Skeletal muscle satellite cell (primary cell): ENCODE measurements around the gene PROM2.
A peak's percentile ranks its signal among the peaks of the same experiment; 100 is the strongest.

Experiments
- H3K27me3 ChIP-seq: 2 replicates; pipeline ENCODE4 v1.7.0; 2013; ENCODE audit warnings: low read length; ENCODE audit not compliant: control insufficient read depth, insufficient read depth
- H3K36me3 ChIP-seq: 2 replicates; pipeline ENCODE4 v1.7.0; 2013; ENCODE audit warnings: mild to moderate bottlenecking, control low read depth, low read length; ENCODE audit not compliant: insufficient read depth
- H3K4me1 ChIP-seq: 2 replicates; pipeline ENCODE4 v1.7.0; 2013; ENCODE audit warnings: low read length; ENCODE audit not compliant: control insufficient read depth, insufficient read depth
- H3K4me2 ChIP-seq: 2 replicates; pipeline ENCODE4 v1.7.0; 2013; ENCODE audit warnings: mild to moderate bottlenecking, low read length
- H3K4me3 ChIP-seq: 2 replicates; pipeline ENCODE4 v1.7.0; 2013; ENCODE audit warnings: low read length
- H3K9ac ChIP-seq: 2 replicates; pipeline ENCODE4 v1.7.0; 2013; ENCODE audit warnings: mild to moderate bottlenecking, low read depth, low read length, moderate library complexity
- H3K9me3 ChIP-seq: replicated peaks from 2 replicates; pipeline ENCODE4 v1.7.0; 2013; ENCODE audit warnings: mild to moderate bottlenecking, control low read depth, low read length

Gene PROM2

DNA sequence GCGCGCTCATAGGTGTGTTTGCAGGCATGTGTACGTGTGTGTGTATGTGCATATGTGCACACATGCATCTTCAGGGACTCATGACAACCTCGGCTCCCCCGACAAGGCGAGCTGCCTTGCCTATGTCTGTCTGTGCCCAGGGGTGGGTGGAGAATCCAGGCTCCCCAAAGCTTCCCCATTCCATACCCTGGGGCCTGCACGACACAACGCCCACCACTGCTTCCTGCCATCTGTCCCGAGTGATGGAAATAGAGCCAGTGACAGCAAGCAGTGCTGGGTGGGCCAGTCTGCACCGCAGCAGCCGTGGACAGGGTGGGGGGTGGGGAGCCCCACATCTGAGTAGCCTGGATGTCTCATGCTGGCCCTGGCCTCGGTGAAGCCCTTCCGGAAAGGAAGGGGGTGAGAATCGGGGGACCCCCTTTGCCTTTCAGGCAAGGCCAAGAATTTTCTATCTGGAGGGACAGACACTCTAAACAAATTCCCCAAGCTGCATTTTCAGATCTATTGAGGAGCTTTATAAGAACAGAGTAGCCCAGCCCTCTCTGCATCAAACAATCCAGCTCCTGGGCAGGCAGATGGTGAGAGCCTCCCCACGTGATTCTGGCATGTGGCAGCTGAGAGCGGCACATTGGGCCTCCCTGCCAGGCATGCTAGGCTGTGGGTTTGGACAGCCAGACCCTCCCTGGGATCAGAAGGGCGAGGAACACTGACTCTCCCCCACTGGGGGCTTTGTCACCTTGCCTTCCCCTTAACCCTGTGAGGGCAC lies 27.8 kb downstream of the PROM2 start:
- H3K4me2 ChIP-seq, result no peak overlapping the region
- peaks cover 92% of the 10 kb centered on the region for H3K27me3 ChIP-seq
- no peak overlapping the region for H3K4me3 ChIP-seq
- H3K9me3 ChIP-seq, result no peaks in the 10 kb centered on the region
- H3K9ac ChIP-seq, result no peak overlapping the region
- no peaks in the 10 kb centered on the region for H3K4me1 ChIP-seq
- H3K36me3 ChIP-seq, result no peaks in the 10 kb centered on the region

DNA sequence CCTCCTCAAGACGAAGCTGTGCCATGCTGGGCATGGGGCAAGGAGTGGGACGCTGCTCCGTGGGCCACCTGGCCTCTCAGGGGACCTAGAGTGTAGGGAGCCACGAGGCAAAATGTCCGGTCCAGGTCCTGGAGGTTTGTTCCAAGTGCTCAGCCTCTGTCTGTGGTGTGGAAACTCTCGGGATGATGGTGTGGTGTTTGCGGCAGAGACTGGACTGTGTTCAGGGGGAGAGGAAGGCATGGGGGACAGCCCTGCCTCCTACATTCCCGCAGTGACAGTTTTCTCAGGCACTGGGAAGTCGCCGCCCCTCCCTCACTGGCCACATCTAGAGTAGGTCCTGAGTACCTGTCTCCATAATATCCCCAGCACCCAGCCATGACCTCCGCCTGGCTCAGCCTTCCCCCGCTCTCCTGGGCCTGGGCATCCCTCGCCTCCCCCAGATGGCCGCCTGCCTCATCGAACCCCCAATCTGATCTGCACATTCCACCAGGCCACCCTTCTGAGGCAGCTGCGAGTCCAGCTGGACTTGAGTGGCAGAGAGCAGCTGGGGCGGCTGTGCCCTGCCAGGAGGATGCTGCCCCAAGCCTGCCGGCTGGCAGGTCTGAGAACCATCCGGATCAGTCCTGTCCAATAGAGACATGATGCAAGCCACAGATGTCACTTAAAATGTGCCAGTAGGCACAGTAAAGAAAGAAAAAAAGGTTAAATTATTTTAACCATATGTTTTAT lies 29.1 kb downstream of the PROM2 start:
- Histone ChIP-seq H3K9ac (no peak overlapping the region), H3K36me3 (no peaks in the 10 kb centered on the region), H3K4me1 (no peaks in the 10 kb centered on the region), H3K27me3 (peaks cover 90% of the 10 kb centered on the region), H3K4me3 (no peak overlapping the region), H3K9me3 (no peaks in the 10 kb centered on the region), H3K4me2 (no peak overlapping the region)

- Histone ChIP-seq H3K4me3 (no peak overlapping the region), H3K9ac (no peak overlapping the region), H3K4me1 (no peaks in the 10 kb centered on the region)
Observed at GRCh38 chr2:95305380-95306061, 31.3 kb downstream of the PROM2 start.

DNA sequence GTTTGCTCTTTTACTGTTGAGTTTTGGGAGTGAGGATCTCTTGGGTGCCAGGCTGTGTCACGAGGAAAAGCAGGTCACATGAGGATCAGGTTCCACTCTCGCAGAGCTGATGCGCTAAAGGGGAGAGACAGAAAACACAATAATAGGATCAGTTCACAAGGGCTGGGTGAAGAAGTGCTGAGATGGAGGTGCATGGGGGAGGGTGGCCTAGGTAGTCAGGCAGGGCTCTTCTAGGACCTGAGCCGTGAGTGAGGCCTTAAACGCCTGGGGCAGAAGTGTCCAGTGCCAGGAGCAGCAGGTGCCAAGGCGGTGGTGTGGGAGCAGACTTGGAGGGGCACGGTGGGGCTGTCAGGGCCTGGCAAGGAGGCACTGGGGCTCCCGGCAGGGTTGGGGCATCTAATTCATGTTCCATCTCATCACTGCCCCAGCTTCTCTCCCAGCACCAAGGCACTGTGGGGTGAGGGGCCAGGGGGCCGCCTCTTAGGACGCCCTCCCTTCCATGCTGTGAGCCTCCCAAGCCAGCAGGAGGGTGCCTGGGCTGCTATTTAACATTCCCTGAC lies 32.2 kb downstream of the PROM2 start:
- no peaks in the 10 kb centered on the region for H3K36me3 ChIP-seq
- H3K27me3 ChIP-seq, result peaks cover 79% of the 10 kb centered on the region
- H3K9ac ChIP-seq, result no peak overlapping the region
- H3K4me1 ChIP-seq, result no peaks in the 10 kb centered on the region
- H3K9me3 ChIP-seq, result no peaks in the 10 kb centered on the region
- no peak overlapping the region for H3K4me3 ChIP-seq
- H3K4me2 ChIP-seq, result no peak overlapping the region

More at GRCh38 chr2:95305380-95306061, 31.3 kb downstream of the PROM2 start:
- peaks cover 79% of the 10 kb centered on the region for H3K27me3 ChIP-seq
- no peaks in the 10 kb centered on the region for H3K9me3 ChIP-seq
- H3K4me2 ChIP-seq, result peak overlapping the region; percentile 22
- no peaks in the 10 kb centered on the region for H3K36me3 ChIP-seq

DNA sequence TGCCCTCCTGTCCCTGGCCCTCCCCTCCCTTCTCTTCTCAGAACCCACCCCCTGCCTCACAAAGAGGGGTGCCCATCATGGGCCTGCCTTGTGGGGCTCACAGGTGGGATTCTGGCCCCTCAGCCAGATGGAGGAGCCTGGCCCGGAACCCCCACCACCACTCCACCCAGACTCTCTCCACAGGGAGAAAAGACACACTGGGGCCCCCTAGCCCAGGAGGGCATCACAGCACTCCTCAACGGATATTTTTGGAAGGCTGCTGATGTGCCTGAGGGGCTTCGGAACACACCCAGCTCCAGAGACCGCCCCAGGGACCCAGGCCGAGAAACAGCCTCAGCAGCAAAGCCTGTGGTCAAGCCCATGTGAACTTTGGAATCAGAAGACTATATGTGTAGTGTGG lies 32.8 kb downstream of the PROM2 start:
- Histone ChIP-seq H3K36me3 (no peaks in the 10 kb centered on the region), H3K9ac (no peak overlapping the region), H3K4me3 (no peak overlapping the region), H3K4me1 (no peaks in the 10 kb centered on the region), H3K4me2 (no peak overlapping the region), H3K9me3 (no peaks in the 10 kb centered on the region), H3K27me3 (peaks cover 78% of the 10 kb centered on the region)

DNA sequence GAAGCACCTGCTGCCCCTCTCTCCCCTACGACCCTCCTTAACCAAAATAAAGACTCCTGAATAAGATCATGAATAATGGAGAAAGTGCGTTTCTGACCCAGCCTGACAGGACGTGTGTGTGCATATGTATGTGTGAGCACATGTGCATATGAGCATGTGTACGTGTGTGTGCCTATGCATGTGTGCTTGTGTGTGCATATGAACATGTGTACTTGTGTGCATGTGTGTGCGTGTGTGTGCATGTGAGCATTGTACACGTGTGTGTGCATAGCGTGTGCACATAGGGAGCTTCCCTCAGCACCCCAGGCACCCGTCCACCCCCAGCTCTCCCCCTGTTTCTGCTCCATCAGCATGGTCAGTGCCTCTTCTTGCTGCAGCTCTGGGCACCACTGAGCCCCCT lies 33.6 kb downstream of the PROM2 start:
- Histone ChIP-seq H3K9me3 (no peaks in the 10 kb centered on the region), H3K4me2 (no peak overlapping the region), H3K9ac (no peak overlapping the region), H3K4me1 (no peaks in the 10 kb centered on the region), H3K4me3 (no peak overlapping the region), H3K36me3 (no peaks in the 10 kb centered on the region), H3K27me3 (peaks cover 78% of the 10 kb centered on the region)

GRCh38 chr2:95308426-95308990 lies 34.3 kb downstream of the PROM2 start:
- peaks cover 78% of the 10 kb centered on the region for H3K27me3 ChIP-seq
- no peak overlapping the region for H3K4me3 ChIP-seq
- H3K4me1 ChIP-seq, result no peaks in the 10 kb centered on the region
- H3K9me3 ChIP-seq, result no peaks in the 10 kb centered on the region
- no peaks in the 10 kb centered on the region for H3K36me3 ChIP-seq
- H3K9ac ChIP-seq, result no peak overlapping the region
- no peak overlapping the region for H3K4me2 ChIP-seq

- Histone ChIP-seq H3K4me2 (no peak overlapping the region), H3K9me3 (no peaks in the 10 kb centered on the region), H3K4me1 (no peaks in the 10 kb centered on the region), H3K27me3 (peaks cover 82% of the 10 kb centered on the region), H3K9ac (no peak overlapping the region), H3K36me3 (no peaks in the 10 kb centered on the region), H3K4me3 (no peak overlapping the region)
Observed at GRCh38 chr2:95309599-95309998, 35.4 kb downstream of the PROM2 start.

- no peak overlapping the region for H3K9ac ChIP-seq
- H3K9me3 ChIP-seq, result no peaks in the 10 kb centered on the region
- H3K36me3 ChIP-seq, result no peaks in the 10 kb centered on the region
- no peak overlapping the region for H3K4me3 ChIP-seq
- H3K4me2 ChIP-seq, result no peak overlapping the region
- H3K27me3 ChIP-seq, result peaks cover 79% of the 10 kb centered on the region
- peaks cover under 1% of the 10 kb centered on the region for H3K4me1 ChIP-seq
Observed at GRCh38 chr2:95310216-95310615, 36.0 kb downstream of the PROM2 start.

DNA sequence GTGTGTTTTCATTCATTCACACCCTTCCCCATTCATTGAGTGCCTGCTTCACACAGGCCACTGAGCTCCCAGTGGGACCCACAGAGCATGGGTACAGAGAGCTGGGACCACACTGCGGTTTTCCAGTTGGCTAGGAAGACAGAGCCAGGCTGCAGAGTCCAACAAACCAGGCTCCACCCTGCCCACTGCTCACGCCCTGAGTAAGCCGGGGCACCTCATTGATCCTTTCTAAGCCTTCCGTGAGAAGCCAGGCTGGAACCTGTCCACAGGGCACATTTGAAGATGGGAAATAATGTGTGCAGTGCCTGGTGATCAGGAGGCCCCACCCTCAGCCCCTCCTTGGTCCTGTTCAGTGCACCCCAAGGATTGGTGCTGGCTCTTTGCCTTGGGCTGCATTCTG lies 36.4 kb downstream of the PROM2 start:
- H3K9me3 ChIP-seq, result no peaks in the 10 kb centered on the region
- peaks cover 5% of the 10 kb centered on the region for H3K4me1 ChIP-seq
- no peak overlapping the region for H3K9ac ChIP-seq
- H3K4me3 ChIP-seq, result no peak overlapping the region
- H3K4me2 ChIP-seq, result no peak overlapping the region
- H3K27me3 ChIP-seq, result peaks cover 75% of the 10 kb centered on the region
- no peaks in the 10 kb centered on the region for H3K36me3 ChIP-seq
